Activated CD4-positive, alpha-beta T cell treated with anti-CD3 and anti-CD28 coated beads for 36 hours (primary cell): ENCODE results near the gene ARID3B. TPM values are rescaled to one million over a fixed set of nuclear protein-coding genes. Genes with fewer than 3 reads are reported as not detected.

Source experiments
- ATAC-seq: fragments of 200-7000 bp; cut with Tn5 transposase; one replicate; pipeline ENCODE4 v1.10.0; 2021; ENCODE audit warnings: mild to moderate bottlenecking, moderate library complexity
- CTCF ChIA-PET: fragments of 350-600 bp; sonication (Branson Sonifier 250); formaldehyde crosslinking; loops from one replicate; lab custom pipeline; 2021; ENCODE audit warnings: antibody characterized with exemption; lab: Charles Lee
- POLR2A ChIA-PET: fragments of 350-600 bp; sonication (Branson Sonifier 250); formaldehyde crosslinking; loops from one replicate; lab custom pipeline; 2021; ENCODE audit warnings: antibody characterized with exemption, inconsistent platforms; lab: Charles Lee
- DNase-seq: peaks from one replicate; pipeline ENCODE4 v3.0.0-alpha.2; 2020
- H3K27ac Mint-ChIP-seq: one replicate; pipeline ENCODE4 v1.8.0; 2021; ENCODE audit warnings: mixed read lengths
- H3K27me3 Mint-ChIP-seq: one replicate; pipeline ENCODE4 v1.8.0; 2021; ENCODE audit warnings: mixed read lengths
- H3K36me3 Mint-ChIP-seq: one replicate; pipeline ENCODE4 v1.8.0; 2021; ENCODE audit warnings: low read depth, mixed read lengths
- H3K4me1 Mint-ChIP-seq: one replicate; pipeline ENCODE4 v1.8.0; 2021; ENCODE audit warnings: mixed read lengths
- H3K4me3 Mint-ChIP-seq: one replicate; pipeline ENCODE4 v1.8.0; 2021; ENCODE audit warnings: mild to moderate bottlenecking, moderate library complexity, mixed read lengths
- H3K9me3 Mint-ChIP-seq: one replicate; pipeline ENCODE4 v1.8.0; 2021; ENCODE audit warnings: low read depth, mixed read lengths
- intact Hi-C, 2 experiments: fragments of 100-400 bp; cut with DNase I in 1 of 2; cut with micrococcal nuclease in 1 of 2; formaldehyde crosslinking; loops; one replicate each; pipeline versions ENCODE4 v1.14.2 to v1.15.1; 2022 to 2024; cut with DNase I, micrococcal nuclease
- total RNA-seq, 2 experiments: library from RNA; stranded (reverse); gene quantifications; one replicate each; pipeline ENCODE4 v1.2.3, GENCODE V29; 2021

Gene ARID3B
- total RNA-seq, 2 experiments from 2014 or later: 23.9 to 25.4 TPM

GRCh38 chr15:74641151-74641550 lies 100.1 kb downstream of the ARID3B start:
- POLR2A ChIA-PET: interaction anchor here (0.6 to 1.1 kb wide), 2 partner anchors 13 to 20 kb away, joined by 3 to 4 read pairs; no protein-coding TSS in a partner anchor
- peak overlapping the region; percentile 61 for H3K27ac Mint-ChIP-seq
- intact Hi-C loops: no loop called here
- H3K36me3 Mint-ChIP-seq: peaks cover 3% of the 10 kb centered on the region
- no peaks in the 10 kb centered on the region for H3K27me3 Mint-ChIP-seq
- peaks cover 15% of the 10 kb centered on the region for H3K4me1 Mint-ChIP-seq
- ATAC-seq: no peak
- CTCF ChIA-PET: interaction anchor here (0.6 to 21.2 kb wide), 11 partner anchors 9 to 160 kb away, joined by 3 to 458 read pairs (median 4); partner anchors contain the start of gene CSK
- no peak for DNase-seq
- H3K9me3 Mint-ChIP-seq: no peaks in the 10 kb centered on the region
- H3K4me3 Mint-ChIP-seq: no peak overlapping the region

DNA sequence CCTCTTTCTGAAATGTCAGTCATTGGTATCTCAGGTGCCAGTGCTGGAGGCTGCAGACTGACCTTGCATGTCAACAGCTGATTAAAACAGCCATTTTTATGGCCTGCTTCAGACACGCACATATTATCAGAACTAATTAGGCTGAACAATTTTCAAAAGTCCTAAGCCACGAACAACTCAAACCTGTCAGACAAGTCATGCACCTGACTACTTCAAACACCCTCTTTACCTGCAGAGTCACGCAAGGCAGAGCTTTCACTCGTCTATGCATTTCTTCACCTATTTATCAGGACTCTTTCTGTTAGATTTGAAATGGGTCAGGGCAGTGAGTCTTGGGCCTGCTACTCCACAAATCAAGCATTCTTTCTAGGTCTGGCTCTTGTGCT lies 101.3 kb downstream of the ARID3B start:
- ATAC-seq (no peak), DNase-seq (no peak)
- Mint-ChIP-seq H3K4me1 (peaks cover 15% of the 10 kb centered on the region), H3K4me3 (no peak overlapping the region), H3K9me3 (no peaks in the 10 kb centered on the region), H3K36me3 (peaks cover 3% of the 10 kb centered on the region), H3K27me3 (no peaks in the 10 kb centered on the region), H3K27ac (peak overlapping the region; percentile 55)
- POLR2A ChIA-PET: no interaction called here
- intact Hi-C loops: no loop called here
- CTCF ChIA-PET: interaction anchor here (0.7 to 21.2 kb wide), 6 partner anchors 8 to 157 kb away, joined by 3 to 458 read pairs (median 8); partner anchors contain the start of gene CSK

DNA sequence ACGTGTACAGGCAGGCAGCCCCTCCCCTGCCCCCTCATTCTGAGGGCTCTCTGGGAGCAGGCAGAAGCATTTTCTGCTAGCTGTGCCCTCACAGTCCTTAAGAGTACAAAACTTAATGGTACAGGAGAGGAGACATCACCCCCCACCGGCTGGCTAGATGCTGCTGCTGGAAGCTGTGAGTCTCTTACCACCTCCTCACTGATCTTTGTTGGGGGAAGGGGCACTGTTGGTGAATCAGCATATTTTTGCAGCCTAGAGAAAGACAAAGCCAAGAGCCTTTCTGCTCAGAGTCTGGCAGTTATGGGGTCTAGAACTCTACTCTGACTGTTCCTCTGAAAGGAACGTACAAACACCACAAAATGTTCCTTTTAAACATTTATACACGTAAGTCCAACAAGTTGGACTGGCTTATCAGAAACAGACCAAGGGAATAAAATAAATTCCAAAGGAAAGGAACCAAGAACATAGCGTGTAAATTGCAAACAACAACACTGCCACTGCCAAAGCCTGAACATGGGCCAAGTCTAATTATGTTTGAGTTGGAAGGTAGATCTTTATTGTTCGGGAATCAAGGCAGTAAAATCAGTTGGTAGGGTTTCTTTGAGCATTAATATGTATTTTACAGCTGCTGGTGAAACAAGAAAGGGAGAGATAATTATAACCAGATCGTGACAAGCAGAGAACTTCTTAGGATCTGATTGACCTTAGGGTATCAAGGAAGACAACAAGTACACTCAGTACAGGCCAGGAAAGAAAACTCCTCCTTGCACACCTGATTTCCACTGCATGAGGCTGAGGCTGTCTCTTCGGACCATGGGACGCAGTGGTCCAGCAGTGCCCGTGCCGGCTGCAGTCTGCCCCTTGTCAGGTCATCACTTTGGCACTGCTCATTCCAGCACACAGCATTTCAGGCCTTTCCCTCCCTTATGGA lies 102.0 kb downstream of the ARID3B start:
- no peak for DNase-seq
- H3K27ac Mint-ChIP-seq: no peak overlapping the region

GRCh38 chr15:74643665-74644204 lies 102.7 kb downstream of the ARID3B start:
- peaks cover 15% of the 10 kb centered on the region for H3K4me1 Mint-ChIP-seq
- POLR2A ChIA-PET: no interaction called here
- no peak for DNase-seq
- no peak overlapping the region for H3K27ac Mint-ChIP-seq
- ATAC-seq: no peak
- intact Hi-C loops: no loop called here
- no peaks in the 10 kb centered on the region for H3K27me3 Mint-ChIP-seq
- H3K9me3 Mint-ChIP-seq: no peaks in the 10 kb centered on the region
- CTCF ChIA-PET: interaction anchor here (8.0 to 21.2 kb wide), 2 partner anchors 10 to 131 kb away, joined by 61 to 458 read pairs; partner anchors contain the start of gene CSK
- H3K36me3 Mint-ChIP-seq: peaks cover under 1% of the 10 kb centered on the region
- H3K4me3 Mint-ChIP-seq: no peak overlapping the region

More for the DNA sequence above, 102.0 kb downstream of the ARID3B start:
- POLR2A ChIA-PET: no interaction called here
- Mint-ChIP-seq H3K27me3 (no peaks in the 10 kb centered on the region), H3K36me3 (peaks cover 3% of the 10 kb centered on the region), H3K4me3 (no peak overlapping the region), H3K4me1 (peaks cover 15% of the 10 kb centered on the region), H3K9me3 (no peaks in the 10 kb centered on the region)
- no peak for ATAC-seq
- intact Hi-C loops: no loop called here
- CTCF ChIA-PET: interaction anchor here (0.7 to 21.2 kb wide), 4 partner anchors 9 to 156 kb away, joined by 3 to 458 read pairs (median 33); partner anchors contain the start of gene CSK

- ChIA-PET POLR2A (no interaction called here), CTCF (interaction anchor here (0.6 to 21.2 kb wide), 4 partner anchors 10 to 129 kb away, joined by 3 to 458 read pairs (median 34); partner anchors contain the start of gene CSK)
- ATAC-seq (no peak), DNase-seq (no peak)
- Mint-ChIP-seq H3K36me3 (peaks cover 7% of the 10 kb centered on the region), H3K27me3 (no peaks in the 10 kb centered on the region), H3K27ac (no peak overlapping the region), H3K4me1 (peaks cover 9% of the 10 kb centered on the region), H3K4me3 (no peak overlapping the region), H3K9me3 (no peaks in the 10 kb centered on the region)
- intact Hi-C loops: no loop called here
Measured at GRCh38 chr15:74646480-74646879, 105.5 kb downstream of the ARID3B start.

Other genes with a start within 250 kb of the ARID3B start
- gene CYP11A1, start 173.6 kb upstream of the ARID3B start, total RNA-seq: not detected
- 10 to 100 TPM; 57.3 to 57.7 TPM for gene SEMA7A, start 107.3 kb upstream of the ARID3B start, total RNA-seq
- gene UBL7, start 80.1 kb upstream of the ARID3B start, total RNA-seq: 10 to 100 TPM; 47.5 to 48.6 TPM
- gene CLK3, start 74.6 kb downstream of the ARID3B start, total RNA-seq: 100 to 1,000 TPM; 130 to 175 TPM
- 10 to 100 TPM; 44.7 to 45.0 TPM for gene EDC3, start 154.8 kb downstream of the ARID3B start, total RNA-seq
- gene CYP1A1, start 184.3 kb downstream of the ARID3B start, total RNA-seq: 1 to 10 TPM; 2.0 to 2.2 TPM
- gene CYP1A2, start 207.6 kb downstream of the ARID3B start, total RNA-seq: not detected
- 100 to 1,000 TPM; 229 to 272 TPM for gene CSK, start 240.9 kb downstream of the ARID3B start, total RNA-seq